Astrocyte (in vitro differentiated cells and primary cell): Measurements from ENCODE around the gene LRRC63.

Source experiments
- EZH2 ChIP-seq: IDR thresholded peaks from 2 replicates; pipeline ENCODE4 v1.6.1; 2012; ENCODE audit warnings: mild to moderate bottlenecking, low read length, inconsistent platforms; ENCODE audit not compliant: insufficient read depth
- TF ChIP-seq, protein P1 (sequence below): IDR thresholded peaks from 2 replicates; pipeline ENCODE4 v1.5.1; 2011; ENCODE audit warnings: low read depth, mild to moderate bottlenecking, inconsistent platforms, low read length, moderate library complexity; ENCODE audit not compliant: insufficient read depth

DNA sequence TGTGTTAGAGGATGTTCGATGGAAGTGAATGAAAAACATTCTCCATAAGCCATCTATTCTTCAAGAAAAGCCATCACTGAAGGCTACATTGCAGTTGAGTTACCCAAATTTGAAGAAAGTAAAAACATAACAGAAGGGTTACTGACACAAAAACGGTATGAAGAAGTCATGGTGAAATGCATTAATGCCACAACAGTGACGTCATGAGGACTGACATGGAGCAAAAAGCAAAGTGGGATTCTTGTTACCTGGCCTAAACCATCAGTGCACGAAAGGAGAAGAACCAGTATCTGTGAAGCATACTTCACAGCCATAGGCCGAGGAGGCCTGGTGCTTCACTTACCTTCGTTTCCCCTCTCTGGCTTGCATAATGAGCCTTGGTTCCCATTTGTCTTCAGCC, 58.7 kb downstream of the LRRC63 start:
- TF ChIP-seq, protein P1, sequence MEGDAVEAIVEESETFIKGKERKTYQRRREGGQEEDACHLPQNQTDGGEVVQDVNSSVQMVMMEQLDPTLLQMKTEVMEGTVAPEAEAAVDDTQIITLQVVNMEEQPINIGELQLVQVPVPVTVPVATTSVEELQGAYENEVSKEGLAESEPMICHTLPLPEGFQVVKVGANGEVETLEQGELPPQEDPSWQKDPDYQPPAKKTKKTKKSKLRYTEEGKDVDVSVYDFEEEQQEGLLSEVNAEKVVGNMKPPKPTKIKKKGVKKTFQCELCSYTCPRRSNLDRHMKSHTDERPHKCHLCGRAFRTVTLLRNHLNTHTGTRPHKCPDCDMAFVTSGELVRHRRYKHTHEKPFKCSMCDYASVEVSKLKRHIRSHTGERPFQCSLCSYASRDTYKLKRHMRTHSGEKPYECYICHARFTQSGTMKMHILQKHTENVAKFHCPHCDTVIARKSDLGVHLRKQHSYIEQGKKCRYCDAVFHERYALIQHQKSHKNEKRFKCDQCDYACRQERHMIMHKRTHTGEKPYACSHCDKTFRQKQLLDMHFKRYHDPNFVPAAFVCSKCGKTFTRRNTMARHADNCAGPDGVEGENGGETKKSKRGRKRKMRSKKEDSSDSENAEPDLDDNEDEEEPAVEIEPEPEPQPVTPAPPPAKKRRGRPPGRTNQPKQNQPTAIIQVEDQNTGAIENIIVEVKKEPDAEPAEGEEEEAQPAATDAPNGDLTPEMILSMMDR, result no peak
- TF ChIP-seq EZH2, result no peak
